ENCODE results near the gene B4GALT4.

- TF ChIP-seq POLR2A (IDR thresholded peaks at IDR 0.05; ENCODE audit: low read length) = no peak
- TF ChIP-seq USF2 (IDR thresholded peaks at IDR 0.05) = no peak
- no peak for TF ChIP-seq ESRRA (IDR thresholded peaks at IDR 0.05; ENCODE audit: borderline replicate concordance, low read length)
- TF ChIP-seq CHD4 (IDR thresholded peaks at IDR 0.05; ENCODE audit: borderline replicate concordance) = no peak
- no peak for TF ChIP-seq CTCF (IDR thresholded peaks at IDR 0.05)
- no peak for TF ChIP-seq EP300 (IDR thresholded peaks at IDR 0.05)
- TF ChIP-seq JUNB (IDR thresholded peaks at IDR 0.05) = no peak
These were observed 36.0 kb upstream of the B4GALT4 start for GRCh38 chr3:119276680-119277079.

Data from A549 (cell line).